ENCODE results near the gene FAT1. TPM values are rescaled to one million over a fixed set of nuclear protein-coding genes. Genes with fewer than 3 reads are reported as not detected.

FAT1 gene
- total RNA-seq, 2 experiments from 2014 or later = under 0.01 to 0.08 TPM

- Histone ChIP-seq H2AFZ (ENCODE audit: low read length) (no peak overlapping the region), H3K4me2 (ENCODE audit: low read length) (no peak overlapping the region), H3K9me3 (ENCODE audit: low read length) (no peaks in the 10 kb centered on the region), H3K36me3 (ENCODE audit: insufficient read depth, low read length) (no peaks in the 10 kb centered on the region), H3K4me3 (ENCODE audit: low read depth, low read length, poor library complexity, severe bottlenecking) (no peak overlapping the region), H3K79me2 (ENCODE audit: insufficient read depth, low read depth, low read length) (no peaks in the 10 kb centered on the region), H4K20me1 (ENCODE audit: insufficient read depth, low read length) (no peaks in the 10 kb centered on the region), H3K27ac (ENCODE audit: low read depth, low read length, poor library complexity, severe bottlenecking) (no peak overlapping the region), H3K9me2 (ENCODE audit: insufficient read depth, low read length) (no peaks in the 10 kb centered on the region), H3K4me1 (ENCODE audit: insufficient read depth, low read length, poor library complexity, severe bottlenecking) (no peaks in the 10 kb centered on the region)
- TF ChIP-seq, protein P1, sequence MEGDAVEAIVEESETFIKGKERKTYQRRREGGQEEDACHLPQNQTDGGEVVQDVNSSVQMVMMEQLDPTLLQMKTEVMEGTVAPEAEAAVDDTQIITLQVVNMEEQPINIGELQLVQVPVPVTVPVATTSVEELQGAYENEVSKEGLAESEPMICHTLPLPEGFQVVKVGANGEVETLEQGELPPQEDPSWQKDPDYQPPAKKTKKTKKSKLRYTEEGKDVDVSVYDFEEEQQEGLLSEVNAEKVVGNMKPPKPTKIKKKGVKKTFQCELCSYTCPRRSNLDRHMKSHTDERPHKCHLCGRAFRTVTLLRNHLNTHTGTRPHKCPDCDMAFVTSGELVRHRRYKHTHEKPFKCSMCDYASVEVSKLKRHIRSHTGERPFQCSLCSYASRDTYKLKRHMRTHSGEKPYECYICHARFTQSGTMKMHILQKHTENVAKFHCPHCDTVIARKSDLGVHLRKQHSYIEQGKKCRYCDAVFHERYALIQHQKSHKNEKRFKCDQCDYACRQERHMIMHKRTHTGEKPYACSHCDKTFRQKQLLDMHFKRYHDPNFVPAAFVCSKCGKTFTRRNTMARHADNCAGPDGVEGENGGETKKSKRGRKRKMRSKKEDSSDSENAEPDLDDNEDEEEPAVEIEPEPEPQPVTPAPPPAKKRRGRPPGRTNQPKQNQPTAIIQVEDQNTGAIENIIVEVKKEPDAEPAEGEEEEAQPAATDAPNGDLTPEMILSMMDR (conservative IDR thresholded peaks at IDR 0.05; ENCODE audit: low read length) = no peak
- TF ChIP-seq EZH2phosphoT487 (IDR thresholded peaks at IDR 0.05; ENCODE audit: borderline replicate concordance, low read depth, low read length) = no peak
- POLR2A ChIA-PET = interaction anchor here (0.6 to 0.7 kb wide), 2 partner anchors 8 to 70 kb away, joined by 3 read pairs; no protein-coding TSS in a partner anchor
- no peak for DNase-seq (ENCODE audit: low spot score)
- CTCF ChIA-PET (ENCODE audit: unreplicated experiment) = no interaction called here
- BruUV-seq (replicated peaks) = no TSS peak
- intact Hi-C loops (cut with micrococcal nuclease; ENCODE audit: unreplicated experiment) = no loop called here
Measured at GRCh38 chr4:186701273-186701672, 22.4 kb downstream of the FAT1 start.

GRCh38 chr4:186700746-186701145 lies 22.9 kb downstream of the FAT1 start:
- no peaks in the 10 kb centered on the region for H3K79me2 ChIP-seq (ENCODE audit: insufficient read depth, low read depth, low read length)
- no peaks in the 10 kb centered on the region for H3K36me3 ChIP-seq (ENCODE audit: insufficient read depth, low read length)
- intact Hi-C loops (cut with micrococcal nuclease; ENCODE audit: unreplicated experiment) = no loop called here
- H3K9me3 ChIP-seq (ENCODE audit: low read length) = no peaks in the 10 kb centered on the region
- H4K20me1 ChIP-seq (ENCODE audit: insufficient read depth, low read length) = no peaks in the 10 kb centered on the region
- ChIA-PET CTCF (ENCODE audit: unreplicated experiment) (no interaction called here), POLR2A (interaction anchor here (0.6 kb wide), 1 partner anchor 69 kb away, joined by 3 read pairs; no protein-coding TSS in a partner anchor)
- H3K4me2 ChIP-seq (ENCODE audit: low read length) = no peak overlapping the region
- BruUV-seq (replicated peaks) = no TSS peak
- DNase-seq (ENCODE audit: low spot score) = no peak
- no peak overlapping the region for H3K27ac ChIP-seq (ENCODE audit: low read depth, low read length, poor library complexity, severe bottlenecking)
- no peaks in the 10 kb centered on the region for H3K4me1 ChIP-seq (ENCODE audit: insufficient read depth, low read length, poor library complexity, severe bottlenecking)
- no peak for TF ChIP-seq EZH2phosphoT487 (IDR thresholded peaks at IDR 0.05; ENCODE audit: borderline replicate concordance, low read depth, low read length)
- TF ChIP-seq, protein P1 (conservative IDR thresholded peaks at IDR 0.05; ENCODE audit: low read length) = no peak
- H3K4me3 ChIP-seq (ENCODE audit: low read depth, low read length, poor library complexity, severe bottlenecking) = no peak overlapping the region
- no peak overlapping the region for H2AFZ ChIP-seq (ENCODE audit: low read length)
- H3K9me2 ChIP-seq (ENCODE audit: insufficient read depth, low read length) = no peaks in the 10 kb centered on the region

DNA sequence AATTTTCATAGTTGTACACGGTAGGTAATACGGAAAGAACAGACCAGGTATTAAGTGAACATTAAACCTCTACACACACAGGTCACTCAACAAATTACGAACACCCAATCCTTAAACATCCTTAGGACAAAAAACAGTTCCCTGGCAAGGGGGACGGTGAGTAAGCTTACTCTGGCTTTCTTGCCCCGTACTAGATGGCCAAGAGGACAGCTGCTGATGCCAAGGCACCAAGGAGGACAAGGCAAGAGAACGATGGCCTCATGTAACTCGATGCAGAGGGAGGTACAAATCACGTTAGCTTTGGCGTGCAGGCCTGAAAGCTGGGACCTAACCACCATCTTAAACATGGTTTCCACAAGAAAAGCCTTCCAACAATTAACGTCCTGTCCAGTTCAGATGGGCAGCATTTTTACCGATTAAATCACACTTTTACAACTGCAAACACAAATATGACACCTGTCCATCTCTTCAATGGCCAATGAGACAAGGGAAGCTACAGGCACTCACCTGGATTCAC lies 23.7 kb downstream of the FAT1 start:
- BruUV-seq (replicated peaks) = no TSS peak
- H2AFZ ChIP-seq (ENCODE audit: low read length) = no peak overlapping the region
- H3K4me2 ChIP-seq (ENCODE audit: low read length) = no peak overlapping the region
- no peaks in the 10 kb centered on the region for H4K20me1 ChIP-seq (ENCODE audit: insufficient read depth, low read length)
- H3K9me3 ChIP-seq (ENCODE audit: low read length) = no peaks in the 10 kb centered on the region
- H3K79me2 ChIP-seq (ENCODE audit: insufficient read depth, low read depth, low read length) = no peaks in the 10 kb centered on the region
- no peak overlapping the region for H3K27ac ChIP-seq (ENCODE audit: low read depth, low read length, poor library complexity, severe bottlenecking)
- H3K9me2 ChIP-seq (ENCODE audit: insufficient read depth, low read length) = no peaks in the 10 kb centered on the region
- POLR2A ChIA-PET = interaction anchor here (0.9 kb wide), 1 partner anchor 11 kb away, joined by 3 read pairs; no protein-coding TSS in a partner anchor
- H3K36me3 ChIP-seq (ENCODE audit: insufficient read depth, low read length) = no peaks in the 10 kb centered on the region
- H3K4me1 ChIP-seq (ENCODE audit: insufficient read depth, low read length, poor library complexity, severe bottlenecking) = no peaks in the 10 kb centered on the region
- CTCF ChIA-PET (ENCODE audit: unreplicated experiment) = interaction anchor here (0.5 kb wide), 1 partner anchor 62 kb away, joined by 5 read pairs; no protein-coding TSS in a partner anchor
- no peak for DNase-seq (ENCODE audit: low spot score)
- TF ChIP-seq, protein P1 (conservative IDR thresholded peaks at IDR 0.05; ENCODE audit: low read length) = no peak
- no peak for TF ChIP-seq EZH2phosphoT487 (IDR thresholded peaks at IDR 0.05; ENCODE audit: borderline replicate concordance, low read depth, low read length)
- intact Hi-C loops (cut with micrococcal nuclease; ENCODE audit: unreplicated experiment) = no loop called here
- H3K4me3 ChIP-seq (ENCODE audit: low read depth, low read length, poor library complexity, severe bottlenecking) = no peak overlapping the region

All from OCI-LY7 (cell line).